LNCAP (cell line): ENCODE measurements around the gene RRAS2.

Source experiments
- CTCF ChIP-seq: fragments of 450-650 bp; IDR thresholded peaks from 2 replicates; pipeline ENCODE4 v1.5.1; 2017; ENCODE audit warnings: mild to moderate bottlenecking

The RRAS2 gene

GRCh38 chr11:14267861-14268635, 90.9 kb downstream of the RRAS2 start:
- TF ChIP-seq CTCF = no peak

GRCh38 chr11:14266622-14267021, 92.4 kb downstream of the RRAS2 start:
- TF ChIP-seq CTCF = no peak

GRCh38 chr11:14264966-14265365, 94.0 kb downstream of the RRAS2 start:
- no peak for TF ChIP-seq CTCF

- TF ChIP-seq CTCF = no peak
Measured at GRCh38 chr11:14262271-14262846, 96.6 kb downstream of the RRAS2 start.

- TF ChIP-seq CTCF = no peak
Measured at GRCh38 chr11:14261066-14261465, 97.9 kb downstream of the RRAS2 start.

- TF ChIP-seq CTCF = no peak
Measured at GRCh38 chr11:14259878-14260277, 99.1 kb downstream of the RRAS2 start.

GRCh38 chr11:14259186-14259784, 99.7 kb downstream of the RRAS2 start:
- no peak for TF ChIP-seq CTCF
